BE2C (cell line): ENCODE data around the gene PCDHA1.

Source experiments
- DNase-seq: peaks from one replicate; pipeline ENCODE4 v3.0.0-alpha.2; 2020
- H3K27me3 ChIP-seq: fragments of 250-450 bp; sonication (Bioruptor Pico); 2 replicates; pipeline ENCODE4 v1.5.1; 2020; ENCODE audit warnings: mild to moderate bottlenecking
- H3K36me3 ChIP-seq: fragments of 250-450 bp; sonication (Bioruptor Pico); 2 replicates; pipeline ENCODE4 v1.5.1; 2020; ENCODE audit warnings: mild to moderate bottlenecking
- H3K4me1 ChIP-seq: fragments of 250-450 bp; sonication (Bioruptor Pico); 2 replicates; pipeline ENCODE4 v1.5.1; 2020
- H3K4me3 ChIP-seq: 2 replicates; pipeline ENCODE4 v1.5.1; 2011; ENCODE audit warnings: low read depth, low read length
- H3K9me3 ChIP-seq: fragments of 250-450 bp; sonication (Bioruptor Pico); 2 replicates; pipeline ENCODE4 v1.5.1; 2020
- CTCF ChIP-seq: IDR thresholded peaks from 2 replicates; pipeline ENCODE4 v1.5.1; 2012; ENCODE audit warnings: mild to moderate bottlenecking, low read depth, low read length

The PCDHA1 gene

GRCh38 chr5:140973550-140973949, 187.6 kb downstream of the PCDHA1 start:
- Histone ChIP-seq H3K4me3 (no peak overlapping the region), H3K36me3 (no peaks in the 10 kb centered on the region), H3K9me3 (no peaks in the 10 kb centered on the region), H3K4me1 (peaks cover 16% of the 10 kb centered on the region), H3K27me3 (no peaks in the 10 kb centered on the region)
- no peak for DNase-seq
- TF ChIP-seq CTCF: no peak

- TF ChIP-seq CTCF: no peak
- Histone ChIP-seq H3K36me3 (peaks cover 4% of the 10 kb centered on the region), H3K27me3 (no peaks in the 10 kb centered on the region), H3K4me1 (peaks cover 24% of the 10 kb centered on the region), H3K9me3 (no peaks in the 10 kb centered on the region), H3K4me3 (no peak overlapping the region)
- no peak for DNase-seq
Measured at GRCh38 chr5:140977003-140977402, 191.1 kb downstream of the PCDHA1 start.

- H3K9me3 ChIP-seq: no peaks in the 10 kb centered on the region
- peaks cover 8% of the 10 kb centered on the region for H3K36me3 ChIP-seq
- peaks cover 24% of the 10 kb centered on the region for H3K4me1 ChIP-seq
- H3K27me3 ChIP-seq: no peaks in the 10 kb centered on the region
- peak; percentile 40 for DNase-seq
- no peak overlapping the region for H3K4me3 ChIP-seq
- TF ChIP-seq CTCF: no peak
Measured at GRCh38 chr5:140978260-140978659, 192.3 kb downstream of the PCDHA1 start.

- no peak for DNase-seq
- Histone ChIP-seq H3K27me3 (no peaks in the 10 kb centered on the region), H3K4me1 (peaks cover 24% of the 10 kb centered on the region), H3K9me3 (no peaks in the 10 kb centered on the region), H3K4me3 (no peak overlapping the region), H3K36me3 (peaks cover 9% of the 10 kb centered on the region)
- no peak for TF ChIP-seq CTCF
Measured at GRCh38 chr5:140978983-140979382, 193.0 kb downstream of the PCDHA1 start.

- peaks cover 24% of the 10 kb centered on the region for H3K4me1 ChIP-seq
- H3K4me3 ChIP-seq: no peak overlapping the region
- no peaks in the 10 kb centered on the region for H3K9me3 ChIP-seq
- DNase-seq: no peak
- no peak for TF ChIP-seq CTCF
- peaks cover 15% of the 10 kb centered on the region for H3K36me3 ChIP-seq
- no peaks in the 10 kb centered on the region for H3K27me3 ChIP-seq
Measured at GRCh38 chr5:140982083-140982716, 196.3 kb downstream of the PCDHA1 start.

GRCh38 chr5:140986117-140986521, 200.2 kb downstream of the PCDHA1 start:
- DNase-seq: no peak
- Histone ChIP-seq H3K9me3 (no peaks in the 10 kb centered on the region), H3K27me3 (no peaks in the 10 kb centered on the region), H3K36me3 (peaks cover 12% of the 10 kb centered on the region), H3K4me1 (peaks cover 14% of the 10 kb centered on the region), H3K4me3 (no peak overlapping the region)
- TF ChIP-seq CTCF: no peak
